ENCODE measurements around the gene ZMYND8.

ZMYND8 gene

GRCh38 chr20:47370850-47371782 is 14.6 kb upstream of the ZMYND8 start:
- H3K9me3 ChIP-seq (ENCODE audit: control insufficient read depth, insufficient read depth, low read depth, low read length), result no peaks in the 10 kb centered on the region
- H3K36me3 ChIP-seq (ENCODE audit: control insufficient read depth in 2 of 2, insufficient read depth in 1 of 2, low read length in 2 of 2), result no peaks in the 10 kb centered on the region
- TF ChIP-seq SP2 (tag by site-specific recombination; IDR thresholded peaks at IDR 0.05), result no peak
- no peak for TF ChIP-seq ZFHX2 (tag by site-specific recombination; conservative IDR thresholded peaks at IDR 0.05)
- TF ChIP-seq ZNF610 (tag by site-specific recombination; IDR thresholded peaks at IDR 0.05; ENCODE audit: borderline replicate concordance), result no peak
- TF ChIP-seq, protein P1, sequence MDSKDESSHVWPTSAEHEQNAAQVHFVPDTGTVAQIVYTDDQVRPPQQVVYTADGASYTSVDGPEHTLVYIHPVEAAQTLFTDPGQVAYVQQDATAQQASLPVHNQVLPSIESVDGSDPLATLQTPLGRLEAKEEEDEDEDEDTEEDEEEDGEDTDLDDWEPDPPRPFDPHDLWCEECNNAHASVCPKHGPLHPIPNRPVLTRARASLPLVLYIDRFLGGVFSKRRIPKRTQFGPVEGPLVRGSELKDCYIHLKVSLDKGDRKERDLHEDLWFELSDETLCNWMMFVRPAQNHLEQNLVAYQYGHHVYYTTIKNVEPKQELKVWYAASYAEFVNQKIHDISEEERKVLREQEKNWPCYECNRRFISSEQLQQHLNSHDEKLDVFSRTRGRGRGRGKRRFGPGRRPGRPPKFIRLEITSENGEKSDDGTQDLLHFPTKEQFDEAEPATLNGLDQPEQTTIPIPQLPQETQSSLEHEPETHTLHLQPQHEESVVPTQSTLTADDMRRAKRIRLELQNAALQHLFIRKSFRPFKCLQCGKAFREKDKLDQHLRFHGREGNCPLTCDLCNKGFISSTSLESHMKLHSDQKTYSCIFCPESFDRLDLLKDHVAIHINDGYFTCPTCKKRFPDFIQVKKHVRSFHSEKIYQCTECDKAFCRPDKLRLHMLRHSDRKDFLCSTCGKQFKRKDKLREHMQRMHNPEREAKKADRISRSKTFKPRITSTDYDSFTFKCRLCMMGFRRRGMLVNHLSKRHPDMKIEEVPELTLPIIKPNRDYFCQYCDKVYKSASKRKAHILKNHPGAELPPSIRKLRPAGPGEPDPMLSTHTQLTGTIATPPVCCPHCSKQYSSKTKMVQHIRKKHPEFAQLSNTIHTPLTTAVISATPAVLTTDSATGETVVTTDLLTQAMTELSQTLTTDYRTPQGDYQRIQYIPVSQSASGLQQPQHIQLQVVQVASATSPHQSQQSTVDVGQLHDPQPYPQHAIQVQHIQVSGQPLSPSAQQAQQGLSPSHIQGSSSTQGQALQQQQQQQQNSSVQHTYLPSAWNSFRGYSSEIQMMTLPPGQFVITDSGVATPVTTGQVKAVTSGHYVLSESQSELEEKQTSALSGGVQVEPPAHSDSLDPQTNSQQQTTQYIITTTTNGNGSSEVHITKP (tag by site-specific recombination; IDR thresholded peaks at IDR 0.05), result peak; percentile 64
- TF ChIP-seq SP7 (tag by site-specific recombination; IDR thresholded peaks at IDR 0.05), result no peak
- ChIA-PET POLR2A (interaction anchor here (0.7 kb wide), 1 partner anchor 1437 kb away, joined by 3 read pairs; the partner anchor contains the start of gene PCIF1), CTCF (interaction anchor here (1.7 to 2.7 kb wide), 3 partner anchors 12 to 98 kb away, joined by 4 to 17 read pairs (median 9); no protein-coding TSS in a partner anchor)
- H3K4me3 ChIP-seq (ENCODE audit: low read depth, low read length), result no peak overlapping the region
- no peaks in the 10 kb centered on the region for H3K4me1 ChIP-seq (ENCODE audit: control insufficient read depth, insufficient read depth, low read length)
- no peak overlapping the region for H3K27ac ChIP-seq (ENCODE audit: extremely low read depth, low read depth, low read length)

GRCh38 chr20:47370214-47370613 is 13.7 kb upstream of the ZMYND8 start:
- Histone ChIP-seq H3K27ac (ENCODE audit: extremely low read depth, low read depth, low read length) (no peak overlapping the region), H3K4me3 (ENCODE audit: low read depth, low read length) (no peak overlapping the region), H3K4me1 (ENCODE audit: control insufficient read depth, insufficient read depth, low read length) (no peaks in the 10 kb centered on the region), H3K9me3 (ENCODE audit: control insufficient read depth, insufficient read depth, low read depth, low read length) (no peaks in the 10 kb centered on the region), H3K36me3 (ENCODE audit: control insufficient read depth in 2 of 2, insufficient read depth in 1 of 2, low read length in 2 of 2) (no peaks in the 10 kb centered on the region)
- POLR2A ChIA-PET, result no interaction called here
- CTCF ChIA-PET, result interaction anchor here (1.7 to 1.9 kb wide), 2 partner anchors 13 to 97 kb away, joined by 4 to 9 read pairs; no protein-coding TSS in a partner anchor
- no peak for TF ChIP-seq ZSCAN30 (tag by site-specific recombination; IDR thresholded peaks at IDR 0.05)
- TF ChIP-seq ZNF629 (tag by site-specific recombination; IDR thresholded peaks at IDR 0.05), result no peak
- no peak for TF ChIP-seq ZNF571 (tag by site-specific recombination; IDR thresholded peaks at IDR 0.05)
- TF ChIP-seq ZNF776 (tag by site-specific recombination; IDR thresholded peaks at IDR 0.05; ENCODE audit: borderline replicate concordance), result no peak
- no peak for TF ChIP-seq ZNF585B (tag by site-specific recombination; IDR thresholded peaks at IDR 0.05)
- TF ChIP-seq ZBTB11 (tag by site-specific recombination; conservative IDR thresholded peaks at IDR 0.05; ENCODE audit: low read depth), result no peak
- no peak for TF ChIP-seq ZBTB8A (tag by site-specific recombination; IDR thresholded peaks at IDR 0.05)
- no peak for TF ChIP-seq PRDM1 (tag by site-specific recombination; IDR thresholded peaks at IDR 0.05)
- TF ChIP-seq ZSCAN18 (tag by site-specific recombination; IDR thresholded peaks at IDR 0.05), result no peak
- TF ChIP-seq ZBTB49 (tag by site-specific recombination; IDR thresholded peaks at IDR 0.05; ENCODE audit: low read depth), result no peak
- no peak for TF ChIP-seq ZNF221 (tag by site-specific recombination; IDR thresholded peaks at IDR 0.05; ENCODE audit: borderline replicate concordance)
- TF ChIP-seq TCF7L2 (IDR thresholded peaks at IDR 0.05; ENCODE audit: borderline replicate concordance, low read depth, low read length), result no peak
- no peak for TF ChIP-seq ZNF423 (tag by site-specific recombination; IDR thresholded peaks at IDR 0.05)
- TF ChIP-seq ZNF747 (tag by site-specific recombination; IDR thresholded peaks at IDR 0.05), result no peak
- no peak for TF ChIP-seq ZNF843 (tag by site-specific recombination; IDR thresholded peaks at IDR 0.05)

All from HEK293 (cell line).